Activated T-cell treated with anti-CD3 and anti-CD28 coated beads for 4 hours (primary cell): ENCODE measurements around the gene KCNQ4.

Experiments
- DNase-seq: peaks from one replicate; pipeline ENCODE4 v3.0.0-alpha.2; 2020

Gene KCNQ4

DNA sequence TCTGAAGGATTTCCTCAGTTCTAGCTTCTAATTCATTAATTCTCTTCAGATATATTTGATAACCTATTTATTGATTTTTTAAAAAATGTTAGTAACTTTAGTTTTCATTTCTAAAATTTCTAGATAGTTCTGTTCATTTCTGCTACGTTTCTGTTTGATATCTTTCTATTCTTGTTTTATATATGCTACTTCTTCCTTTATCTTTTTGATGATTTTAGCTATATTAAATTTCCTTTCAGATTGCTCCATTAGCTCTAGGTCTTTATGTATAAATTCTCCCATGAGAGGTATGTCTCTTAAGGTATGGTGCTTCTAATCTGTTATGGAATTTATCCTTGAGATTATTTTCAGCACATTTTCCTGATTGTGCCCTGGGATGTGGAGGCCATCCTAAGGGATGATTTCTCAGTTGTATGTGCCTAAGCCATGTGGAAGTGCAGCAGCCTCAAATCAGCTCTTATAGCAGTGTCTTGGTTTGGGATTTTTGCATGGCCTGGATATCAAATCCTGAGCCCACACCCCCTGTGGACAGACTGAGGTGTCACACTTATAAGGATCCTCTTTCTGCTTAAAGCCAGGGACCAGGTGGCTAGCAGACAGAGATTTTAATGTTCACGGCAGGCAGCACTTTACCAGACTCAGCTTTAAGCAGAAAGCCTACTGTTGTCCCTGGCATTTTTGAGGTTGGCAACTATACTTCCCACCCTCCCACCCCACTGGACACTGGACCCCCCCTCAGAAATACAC is 6.2 kb upstream of the KCNQ4 start:
- no peak for DNase-seq

DNA sequence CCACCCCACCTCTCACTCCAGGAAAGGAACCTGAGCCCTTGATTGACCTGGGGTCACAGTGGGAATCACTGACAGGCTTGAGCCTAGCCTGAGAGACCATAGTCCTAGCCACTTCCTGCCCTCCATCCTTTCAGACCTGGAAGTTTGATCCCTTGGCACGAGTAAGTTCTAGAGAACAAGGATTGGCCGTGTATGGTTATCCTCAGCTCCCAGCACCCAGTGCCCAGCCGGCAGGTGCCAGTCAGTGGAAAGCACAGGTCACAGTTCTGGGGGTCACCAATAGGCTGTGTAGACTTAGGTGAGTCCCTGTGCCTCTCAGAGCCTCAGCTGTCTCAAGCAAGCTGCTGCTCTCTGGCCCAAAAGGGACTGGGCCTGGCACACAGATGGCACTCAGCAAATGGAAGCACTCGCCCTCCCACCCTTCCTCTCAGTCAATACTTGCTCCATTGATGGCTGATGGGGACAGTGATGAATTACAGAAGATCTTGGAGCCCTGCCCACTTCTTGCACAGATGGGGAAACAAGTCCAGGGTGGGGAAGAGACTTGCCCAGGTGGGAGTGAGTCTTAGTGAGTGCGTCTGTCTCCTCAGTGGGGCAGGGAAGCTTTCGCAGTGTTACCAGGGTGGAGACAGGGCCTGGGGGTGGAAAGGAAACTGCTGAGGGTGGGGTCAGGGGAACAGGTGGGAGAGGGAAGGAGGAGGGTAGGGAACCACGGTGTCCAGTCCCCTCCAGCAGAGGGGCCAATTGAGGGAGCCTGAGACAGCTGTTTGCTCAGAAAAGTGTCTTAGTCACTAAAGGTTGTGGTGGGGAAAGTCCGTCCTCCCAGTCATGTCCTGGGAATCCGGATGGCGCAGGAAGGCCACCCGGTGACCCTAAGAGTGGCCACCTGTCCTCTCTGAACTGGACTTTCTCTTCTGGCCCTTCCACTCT is 2.6 kb upstream of the KCNQ4 start:
- DNase-seq = no peak

DNA sequence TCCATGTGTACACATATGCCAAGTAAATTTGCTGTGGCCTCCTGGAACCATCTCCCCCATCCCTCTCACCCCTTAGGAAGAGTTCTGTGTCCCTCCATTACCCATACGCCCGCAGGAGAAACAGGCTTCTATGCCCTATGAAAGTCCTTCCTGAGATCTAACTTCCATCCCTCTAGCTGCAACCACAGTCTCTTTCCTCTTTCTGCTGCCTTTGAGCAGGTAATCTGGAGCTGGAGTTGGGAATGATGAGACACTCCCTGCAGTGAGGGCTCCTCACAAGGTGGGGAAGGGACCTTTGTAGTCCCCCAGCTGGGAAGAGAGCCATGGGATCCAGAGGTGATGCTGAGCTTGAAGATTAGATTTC is 2.0 kb upstream of the KCNQ4 start:
- no peak for DNase-seq

DNA sequence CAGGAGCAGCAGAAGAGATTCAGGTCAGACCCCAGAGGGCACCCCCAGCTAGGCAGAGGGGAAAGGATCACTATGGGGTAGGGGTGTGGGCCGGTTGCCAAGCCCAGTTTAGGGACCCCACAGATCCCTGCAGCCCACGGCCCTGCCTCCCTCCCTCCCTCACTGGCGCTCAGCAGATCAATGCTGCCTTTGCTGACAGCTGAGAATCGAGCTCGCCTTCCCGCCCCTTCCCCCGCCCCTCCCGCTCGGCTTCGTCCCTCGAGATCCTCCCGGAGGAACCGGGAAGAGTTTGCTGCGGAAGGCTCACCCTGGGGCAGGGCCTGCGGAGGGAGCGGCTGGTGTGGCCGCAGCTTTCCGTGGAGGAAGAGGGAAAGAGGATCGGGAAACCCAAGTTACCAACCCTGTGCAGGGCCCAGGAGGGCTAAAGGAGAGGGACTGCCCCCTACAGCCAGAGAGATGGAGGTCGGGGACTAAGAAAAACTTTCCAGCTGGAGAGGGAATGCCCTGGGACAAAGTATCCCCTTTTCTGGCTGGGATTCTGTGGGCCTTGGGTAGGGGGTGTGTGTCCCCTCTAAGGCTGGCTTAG is 1.1 kb upstream of the KCNQ4 start:
- no peak for DNase-seq

DNA sequence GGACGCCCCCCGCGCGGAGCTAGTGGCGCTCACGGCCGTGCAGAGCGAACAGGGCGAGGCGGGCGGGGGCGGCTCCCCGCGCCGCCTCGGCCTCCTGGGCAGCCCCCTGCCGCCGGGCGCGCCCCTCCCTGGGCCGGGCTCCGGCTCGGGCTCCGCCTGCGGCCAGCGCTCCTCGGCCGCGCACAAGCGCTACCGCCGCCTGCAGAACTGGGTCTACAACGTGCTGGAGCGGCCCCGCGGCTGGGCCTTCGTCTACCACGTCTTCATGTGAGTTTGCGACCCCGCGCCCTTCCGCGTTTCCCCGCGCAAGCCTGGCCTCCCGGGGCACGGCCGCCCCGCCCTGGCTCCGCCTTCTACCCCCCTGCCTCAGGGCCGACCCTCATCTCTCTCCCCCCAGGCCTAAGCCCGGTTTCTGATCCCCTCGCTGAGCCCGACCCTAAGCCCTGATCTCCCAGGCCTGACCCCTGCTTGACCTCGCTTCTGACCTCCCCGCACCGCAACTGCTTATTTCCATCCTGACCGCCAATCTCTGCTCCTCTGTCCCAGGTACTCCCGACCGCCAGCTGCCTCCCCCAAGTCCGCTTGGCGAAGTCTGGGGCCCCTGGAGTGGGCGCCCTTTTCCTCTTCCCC is 669 bp downstream of the KCNQ4 start:
- DNase-seq = no peak

DNA sequence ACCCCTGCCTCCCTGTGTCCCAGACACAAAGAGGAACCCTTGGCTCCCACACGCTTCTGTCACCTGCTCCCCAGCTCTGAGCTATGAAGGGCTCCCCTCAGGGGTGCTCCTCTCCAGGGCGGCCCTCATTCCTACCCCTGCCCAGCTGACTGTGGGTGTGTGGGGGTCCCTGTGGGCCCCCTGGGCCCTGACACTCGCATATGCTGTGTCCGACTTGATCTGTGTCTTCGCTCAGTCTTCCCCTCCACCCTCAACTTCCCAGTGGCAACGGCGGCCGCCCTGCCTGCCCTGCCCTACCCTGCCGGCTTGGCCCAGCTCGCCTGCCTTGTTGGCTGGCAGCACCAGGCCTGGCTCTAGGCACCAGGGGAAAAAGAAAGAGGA is 1.2 kb downstream of the KCNQ4 start:
- no peak for DNase-seq

DNA sequence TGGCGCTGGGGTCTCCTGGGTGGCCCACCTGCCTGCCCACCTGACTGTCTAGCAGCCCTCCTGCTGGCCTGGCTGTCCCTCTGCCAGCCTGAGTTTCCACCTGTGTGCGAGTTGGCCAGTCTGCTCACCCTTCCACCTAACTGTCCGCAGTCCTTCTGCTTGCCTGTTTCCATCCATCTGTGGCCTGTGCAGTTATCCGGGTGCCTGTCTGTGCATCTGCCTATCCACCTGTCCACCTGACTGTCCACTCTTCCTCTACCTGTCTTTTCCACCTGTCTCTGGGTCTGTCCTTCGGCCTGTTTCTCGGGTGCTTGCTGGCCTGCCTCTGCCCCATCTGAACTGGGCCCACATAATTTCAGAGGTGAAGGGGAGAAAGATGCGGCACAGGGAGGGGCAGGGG is 1.9 kb downstream of the KCNQ4 start:
- DNase-seq = no peak

DNA sequence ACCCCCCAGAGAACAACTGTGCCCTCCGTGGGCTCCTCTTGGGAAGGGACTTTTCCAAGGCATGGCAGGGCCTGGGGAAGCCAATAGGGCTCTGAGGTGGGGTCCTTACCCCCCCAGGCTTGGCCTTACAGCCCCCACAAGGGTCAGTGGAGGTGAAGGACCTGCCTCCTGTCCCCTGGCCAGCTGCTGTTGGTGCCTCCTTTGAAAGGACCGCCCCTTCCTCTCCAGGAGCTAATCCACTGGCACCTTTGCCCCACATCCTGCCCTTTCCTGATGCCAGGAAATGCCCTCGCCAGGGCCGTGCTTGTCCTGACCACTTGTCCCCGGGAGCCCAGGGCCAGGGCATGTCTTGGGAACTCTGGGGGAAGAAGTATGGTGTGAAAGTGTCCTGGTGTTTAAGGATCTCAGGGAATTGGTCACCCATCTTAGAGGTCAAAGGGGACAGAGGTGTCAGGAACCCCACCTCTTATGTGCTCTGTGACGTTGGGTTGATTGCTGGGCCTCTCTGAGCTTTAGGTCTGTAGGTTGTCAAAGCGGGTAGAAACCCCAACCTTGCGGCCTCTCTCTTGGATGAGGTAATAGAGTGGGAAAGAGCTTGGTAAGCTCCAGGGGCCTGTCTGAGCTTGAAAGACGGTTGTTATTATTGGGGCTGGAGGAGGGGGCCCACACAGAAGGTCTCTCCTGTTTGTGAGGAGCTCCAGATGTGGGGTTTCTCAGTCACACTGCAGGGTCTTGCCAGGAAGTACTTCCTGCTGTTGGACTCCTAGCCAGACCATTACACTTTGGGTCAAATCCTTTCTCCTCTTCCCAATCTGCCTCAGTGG is 2.8 kb downstream of the KCNQ4 start:
- no peak for DNase-seq

DNA sequence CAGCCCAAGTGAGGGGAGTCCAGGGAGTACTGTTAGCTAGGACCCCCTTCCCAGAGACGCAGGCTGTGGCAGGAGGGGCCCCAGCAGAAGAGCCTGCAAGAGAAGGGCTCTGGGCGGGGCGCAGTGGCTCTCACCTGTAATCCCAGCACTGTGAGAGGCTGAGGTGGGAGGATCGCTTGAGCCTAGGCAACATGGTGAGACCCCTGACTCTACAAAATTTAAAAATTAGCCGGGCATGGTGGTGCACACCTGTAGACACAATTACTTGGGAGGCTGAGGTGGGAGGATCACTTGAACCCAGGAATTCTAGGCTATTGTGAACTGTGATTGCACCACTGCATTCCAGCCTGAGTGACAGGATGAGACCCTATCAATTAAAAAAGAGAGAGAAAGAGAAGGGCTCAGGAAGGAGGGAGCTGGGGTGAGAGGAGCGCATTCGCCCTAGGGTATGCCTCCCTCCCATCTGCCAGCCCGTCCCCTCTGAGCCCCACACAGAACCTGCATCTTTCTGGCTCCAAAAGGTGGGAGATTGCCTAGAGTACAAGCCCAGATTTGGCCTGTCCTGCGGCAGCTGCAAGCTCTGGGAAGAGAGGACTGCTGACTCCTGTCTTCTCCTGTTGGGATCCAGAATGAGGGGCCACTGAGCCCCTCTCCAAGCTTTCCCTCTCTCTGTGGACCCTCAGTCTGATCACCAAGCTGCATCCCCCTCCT is 3.6 kb downstream of the KCNQ4 start:
- no peak for DNase-seq

DNA sequence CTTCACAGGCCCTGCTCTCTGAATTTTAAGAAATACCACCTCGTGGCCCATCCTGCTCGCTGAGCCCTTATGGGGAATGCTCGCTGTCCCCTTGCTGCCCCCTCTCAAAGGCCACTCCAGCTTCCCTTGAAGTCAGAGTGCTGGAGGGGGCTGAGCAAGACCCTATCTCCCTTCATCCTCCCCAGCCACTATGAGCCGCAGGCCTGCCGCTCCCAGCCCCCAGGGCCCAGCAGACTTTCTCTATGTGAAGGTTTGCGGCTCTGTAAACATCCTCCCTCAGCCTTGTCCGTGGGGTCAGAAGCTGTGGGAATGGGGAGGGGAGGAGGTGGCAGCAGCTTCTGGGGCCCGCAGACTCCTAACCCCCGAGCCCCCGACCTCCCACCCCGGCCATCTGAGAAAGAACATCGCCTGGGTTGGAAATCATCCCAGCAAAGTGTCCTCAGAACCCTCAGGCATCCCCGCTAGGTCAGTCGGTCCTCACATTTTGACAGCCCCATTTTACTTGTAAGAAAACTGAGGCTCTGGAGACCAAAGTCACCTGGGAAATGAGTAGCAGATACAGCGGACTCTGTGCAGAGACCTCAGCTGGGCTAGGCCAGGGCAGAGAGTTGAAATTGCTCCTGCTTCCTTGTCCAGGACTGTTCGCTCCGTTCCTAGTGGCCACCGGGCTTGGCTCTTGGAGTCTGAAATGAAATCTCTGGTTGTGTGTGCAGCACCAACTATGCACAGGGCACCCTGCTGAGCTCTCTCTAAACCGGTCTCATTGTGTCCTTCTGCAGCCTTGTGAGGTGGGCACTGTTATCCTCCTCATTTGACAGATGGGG is 4.4 kb downstream of the KCNQ4 start:
- no peak for DNase-seq

DNA sequence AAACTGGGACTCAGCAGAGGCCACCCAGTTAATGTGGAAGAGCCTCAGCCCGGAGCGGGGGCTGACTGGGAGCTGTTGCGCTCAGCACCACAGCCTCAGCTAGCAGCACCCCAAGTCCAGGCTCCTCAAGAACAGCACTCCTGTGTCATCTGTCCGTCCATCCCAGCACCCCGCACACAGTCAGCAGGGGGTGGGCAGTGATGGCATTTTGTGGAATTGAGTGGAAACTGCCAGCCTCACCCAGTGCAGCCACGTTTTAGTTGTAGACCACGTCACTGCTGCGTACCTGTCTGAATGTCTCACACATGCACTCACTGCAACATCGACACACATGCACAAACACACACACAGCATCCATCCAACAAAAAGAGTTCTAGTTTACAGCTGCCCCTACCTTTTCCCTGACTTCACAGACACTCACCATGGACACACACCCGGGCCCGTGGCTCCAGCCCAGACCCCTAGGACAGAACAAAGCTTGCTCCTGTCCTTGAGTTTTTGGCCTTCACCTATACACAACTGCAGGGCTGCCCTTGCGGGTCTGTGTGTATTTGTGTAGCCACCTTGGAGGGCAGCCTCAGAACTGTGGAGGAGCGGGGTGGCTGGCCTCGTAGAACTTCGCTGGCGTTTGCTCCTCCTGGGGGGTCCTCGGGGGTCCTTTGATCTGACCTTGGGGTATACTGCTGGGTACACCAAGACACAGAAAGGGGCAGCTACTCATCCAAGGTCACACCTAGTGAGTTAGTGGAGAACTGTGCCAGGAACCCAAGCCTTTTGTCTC is 5.2 kb downstream of the KCNQ4 start:
- no peak for DNase-seq

DNA sequence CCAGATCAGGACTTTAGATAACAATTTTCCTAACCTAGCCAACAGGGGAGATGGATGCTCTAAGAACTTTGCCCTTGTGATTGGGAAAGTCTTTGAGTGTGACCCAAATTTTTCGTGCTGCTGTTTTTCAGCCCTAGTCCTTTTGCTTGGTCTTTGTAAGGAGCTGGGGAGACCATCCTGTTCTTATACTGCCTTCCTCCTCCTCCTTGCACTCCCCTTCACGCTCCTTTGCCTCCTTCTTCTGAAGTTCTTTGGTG is 5.7 kb downstream of the KCNQ4 start:
- DNase-seq = no peak

DNA sequence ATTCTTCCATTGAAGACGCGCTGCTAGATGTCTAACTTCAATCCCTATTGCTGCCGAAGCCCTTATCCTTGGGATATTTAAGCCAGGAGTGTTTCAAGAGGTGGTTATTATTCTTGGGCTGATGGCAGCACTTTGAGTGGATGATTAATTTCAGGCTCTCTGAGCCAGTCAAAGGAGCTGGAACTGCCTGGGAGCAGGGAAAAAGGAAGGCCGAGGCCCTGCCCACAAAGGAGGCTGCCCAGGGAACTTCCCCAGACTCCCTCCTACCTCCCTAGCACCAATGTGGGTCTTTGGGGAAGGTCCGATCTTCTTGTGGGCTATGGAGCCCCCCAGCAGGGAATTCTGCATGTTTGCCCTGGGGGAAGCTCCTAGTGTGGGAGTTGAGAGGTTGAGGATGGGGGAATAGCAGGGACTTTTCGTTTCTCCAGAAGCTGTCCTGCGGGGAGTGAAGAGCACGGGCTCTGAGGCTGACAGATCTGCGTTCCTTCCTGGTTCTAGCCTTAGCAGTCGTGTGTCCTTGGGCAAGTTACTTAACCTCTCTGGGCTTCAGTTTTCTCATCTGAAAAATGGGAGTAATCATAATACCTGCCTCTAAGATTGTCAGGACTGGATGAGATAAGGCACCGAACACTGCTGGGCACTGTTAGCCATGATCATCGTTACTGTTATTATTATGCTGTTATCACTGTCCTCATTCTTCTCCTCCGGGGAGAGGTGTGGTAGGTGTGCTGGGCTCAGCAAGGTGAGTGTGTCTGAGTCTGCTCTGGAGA is 6.3 kb downstream of the KCNQ4 start:
- DNase-seq = no peak

DNA sequence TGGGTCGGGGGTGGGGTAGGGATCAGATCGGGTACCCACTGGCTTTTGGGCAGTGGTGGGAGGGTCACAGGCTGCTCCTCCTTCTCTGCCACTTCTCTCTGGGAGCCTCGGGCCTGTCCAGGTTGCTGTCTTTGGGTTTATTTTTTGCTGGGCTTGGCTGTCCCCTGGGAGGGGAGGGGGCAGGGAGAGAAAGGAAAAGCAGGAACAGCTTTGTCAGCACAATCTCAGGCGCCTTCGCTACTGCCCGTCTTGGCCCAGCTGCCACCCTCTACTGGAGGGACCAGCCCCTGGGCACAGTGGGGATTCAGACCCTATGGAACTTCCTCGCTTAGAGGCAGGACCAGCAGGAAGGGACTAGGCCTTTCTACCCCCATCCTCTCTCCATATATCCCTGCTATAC is 8.4 kb downstream of the KCNQ4 start:
- DNase-seq = no peak

DNA sequence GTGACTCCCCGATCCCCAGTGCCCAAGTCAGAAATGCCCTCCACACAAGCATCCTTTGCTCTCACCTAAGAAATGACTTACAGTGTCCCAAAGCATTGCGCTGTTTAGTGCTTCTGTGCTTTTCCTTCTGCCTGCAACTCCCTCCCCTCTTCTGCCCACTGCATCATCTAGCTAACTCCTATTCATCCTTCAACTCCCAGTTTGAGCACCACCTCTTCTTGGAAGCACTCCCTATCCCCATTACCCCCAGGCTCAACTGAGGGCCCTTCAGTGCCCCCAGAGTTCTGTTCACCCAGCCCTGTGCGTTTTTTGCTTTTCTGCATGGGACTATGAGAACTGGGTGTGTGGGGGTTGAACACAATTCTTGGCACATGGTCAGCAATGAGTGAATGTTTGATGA is 10.0 kb downstream of the KCNQ4 start:
- no peak for DNase-seq

DNA sequence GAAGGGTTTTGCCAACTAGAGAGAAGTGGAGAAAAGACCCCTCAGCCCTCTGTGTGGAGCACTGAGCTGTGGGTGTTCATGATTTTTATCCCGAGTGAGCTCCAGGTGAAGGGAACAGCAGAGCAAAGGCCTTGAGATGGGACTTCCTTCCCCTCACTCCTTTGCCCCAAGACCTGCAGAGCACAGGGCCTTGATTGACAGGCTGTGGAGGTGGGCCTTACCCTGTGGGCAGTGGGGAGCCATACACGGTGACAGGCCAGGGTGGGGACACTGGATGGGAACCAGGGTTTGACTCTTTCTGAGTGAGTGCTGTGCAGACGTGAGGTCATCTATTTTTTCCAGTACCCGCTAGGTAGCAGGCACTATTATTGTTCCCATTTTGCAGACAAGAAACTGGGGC is 10.5 kb downstream of the KCNQ4 start:
- no peak for DNase-seq

DNA sequence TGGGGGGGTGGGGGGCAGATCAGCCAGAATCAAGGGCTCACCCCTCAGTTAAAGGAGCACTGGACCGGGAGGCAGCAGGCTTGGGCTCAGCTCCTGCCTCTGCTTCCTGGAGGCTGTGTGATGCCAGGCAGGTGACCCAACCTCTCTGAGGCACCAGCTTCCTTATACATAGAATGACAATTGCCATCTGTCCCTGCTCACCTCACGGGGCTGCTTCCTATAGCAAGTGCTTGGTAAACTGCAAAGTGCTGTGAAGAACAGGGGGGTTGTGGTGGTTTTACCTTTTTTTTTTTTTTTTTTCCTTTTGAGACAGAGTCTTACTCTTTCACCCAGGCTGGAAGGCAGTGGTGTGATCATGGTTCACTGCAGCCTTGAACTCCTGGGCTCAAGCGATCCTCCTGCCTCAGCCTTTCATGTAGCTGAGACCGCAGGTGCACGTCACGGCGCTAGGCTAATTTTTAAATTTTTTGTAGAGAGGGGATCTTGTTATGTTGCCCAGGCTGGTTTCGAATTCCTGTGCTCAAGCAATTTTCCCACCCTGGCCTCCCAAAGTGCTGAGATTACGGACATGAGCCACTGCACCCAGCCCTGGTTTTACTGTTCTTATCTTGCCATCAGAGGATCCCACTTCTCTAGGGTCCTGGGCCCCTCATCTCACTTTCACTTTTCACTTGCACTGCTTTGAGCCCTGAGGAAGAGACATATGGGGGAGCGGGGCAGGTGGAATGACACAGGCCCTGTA is 11.6 kb downstream of the KCNQ4 start:
- DNase-seq = no peak

DNA sequence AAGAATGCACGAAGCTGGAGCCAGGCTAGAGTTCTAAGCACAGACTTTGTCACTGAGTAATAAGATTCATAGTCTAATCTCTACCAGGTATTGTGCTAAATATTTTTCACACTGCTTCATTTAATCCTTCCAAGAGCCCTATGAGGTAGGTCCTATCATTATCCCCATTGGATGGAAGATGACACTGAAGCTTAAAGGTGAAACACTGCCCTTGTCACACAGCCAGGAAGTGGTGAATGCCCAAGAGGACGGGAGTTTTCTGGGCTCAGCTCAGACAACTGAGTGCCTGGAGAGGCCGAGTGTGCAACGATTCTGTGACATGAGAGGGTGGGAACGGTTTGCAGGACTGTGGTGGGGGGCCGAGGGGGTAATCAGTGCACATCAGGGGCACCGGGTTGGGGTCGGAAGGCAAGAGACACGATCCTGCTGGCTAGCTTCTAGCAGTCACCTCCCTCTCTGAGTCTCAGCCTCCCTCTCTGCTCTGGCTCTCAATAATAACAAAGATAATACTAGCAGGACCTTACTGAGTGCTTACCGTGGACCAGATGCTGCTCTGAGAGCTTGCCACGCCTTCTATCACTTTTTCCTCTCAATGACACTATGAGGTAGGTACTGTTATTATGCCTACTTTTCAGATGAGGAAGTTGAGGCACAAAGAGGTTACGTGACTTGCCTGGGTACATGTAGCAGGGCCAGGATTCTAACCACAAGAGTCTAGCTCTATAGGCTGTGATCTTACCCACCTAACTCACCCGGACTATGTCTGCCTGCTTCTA is 12.4 kb downstream of the KCNQ4 start:
- no peak for DNase-seq
